BE2C (cell line): Measurements from ENCODE around the gene ALG12.
A peak's percentile ranks its signal among the peaks of the same experiment; 100 is the strongest.

ENCODE experiments used
- DNase-seq: peaks from one replicate; pipeline ENCODE4 v3.0.0-alpha.2; 2020
- H3K27me3 ChIP-seq: fragments of 250-450 bp; sonication (Bioruptor Pico); 2 replicates; pipeline ENCODE4 v1.5.1; 2020; ENCODE audit warnings: mild to moderate bottlenecking
- H3K36me3 ChIP-seq: fragments of 250-450 bp; sonication (Bioruptor Pico); 2 replicates; pipeline ENCODE4 v1.5.1; 2020; ENCODE audit warnings: mild to moderate bottlenecking
- H3K4me1 ChIP-seq: fragments of 250-450 bp; sonication (Bioruptor Pico); 2 replicates; pipeline ENCODE4 v1.5.1; 2020
- H3K4me3 ChIP-seq: 2 replicates; pipeline ENCODE4 v1.5.1; 2011; ENCODE audit warnings: low read depth, low read length
- H3K9me3 ChIP-seq: fragments of 250-450 bp; sonication (Bioruptor Pico); 2 replicates; pipeline ENCODE4 v1.5.1; 2020
- CTCF ChIP-seq: IDR thresholded peaks from 2 replicates; pipeline ENCODE4 v1.5.1; 2012; ENCODE audit warnings: mild to moderate bottlenecking, low read depth, low read length

ALG12 gene

GRCh38 chr22:49922926-49923325 lies 4.7 kb upstream of the ALG12 start:
- no peaks in the 10 kb centered on the region for H3K9me3 ChIP-seq
- H3K27me3 ChIP-seq: no peaks in the 10 kb centered on the region
- H3K4me1 ChIP-seq: no peaks in the 10 kb centered on the region
- TF ChIP-seq CTCF: no peak
- H3K36me3 ChIP-seq: no peaks in the 10 kb centered on the region
- H3K4me3 ChIP-seq: no peak overlapping the region
- DNase-seq: peak; percentile 12

GRCh38 chr22:49922484-49922883 lies 4.2 kb upstream of the ALG12 start:
- Histone ChIP-seq H3K4me1 (no peaks in the 10 kb centered on the region), H3K27me3 (no peaks in the 10 kb centered on the region), H3K4me3 (no peak overlapping the region), H3K36me3 (no peaks in the 10 kb centered on the region), H3K9me3 (no peaks in the 10 kb centered on the region)
- no peak for DNase-seq
- no peak for TF ChIP-seq CTCF

- DNase-seq: no peak
- Histone ChIP-seq H3K4me3 (no peak overlapping the region), H3K36me3 (no peaks in the 10 kb centered on the region), H3K4me1 (no peaks in the 10 kb centered on the region), H3K9me3 (no peaks in the 10 kb centered on the region), H3K27me3 (no peaks in the 10 kb centered on the region)
- TF ChIP-seq CTCF: no peak
These were observed 3.5 kb upstream of the ALG12 start for GRCh38 chr22:49921508-49922278.

GRCh38 chr22:49920859-49921258 lies 2.6 kb upstream of the ALG12 start:
- Histone ChIP-seq H3K9me3 (no peaks in the 10 kb centered on the region), H3K4me1 (no peaks in the 10 kb centered on the region), H3K4me3 (no peak overlapping the region), H3K27me3 (no peaks in the 10 kb centered on the region), H3K36me3 (no peaks in the 10 kb centered on the region)
- no peak for DNase-seq
- no peak for TF ChIP-seq CTCF

GRCh38 chr22:49918911-49919881 lies 958 bp upstream of the ALG12 start:
- Histone ChIP-seq H3K36me3 (no peaks in the 10 kb centered on the region), H3K9me3 (no peaks in the 10 kb centered on the region), H3K4me1 (no peaks in the 10 kb centered on the region), H3K27me3 (no peaks in the 10 kb centered on the region), H3K4me3 (peak overlapping the region; percentile 63)
- DNase-seq: peak; percentile 24
- TF ChIP-seq CTCF: no peak
